Measurements from ENCODE around the gene NDUFB10.

GRCh38 chr16:2008009-2008526 lies 48.7 kb downstream of the NDUFB10 start:
- no peak for TF ChIP-seq CTCF (conservative IDR thresholded peaks at IDR 0.05 in 1 of 2, IDR thresholded peaks at IDR 0.05 in 1 of 2; ENCODE audit: extremely low read depth in 1 of 2, insufficient read depth in 1 of 2, low read depth in 1 of 2, low read length in 2 of 2)
- no peak for TF ChIP-seq EZH2 (IDR thresholded peaks at IDR 0.05; ENCODE audit: borderline replicate concordance, low read length)
